ENCODE measurements around the gene LAMA2.

DNA sequence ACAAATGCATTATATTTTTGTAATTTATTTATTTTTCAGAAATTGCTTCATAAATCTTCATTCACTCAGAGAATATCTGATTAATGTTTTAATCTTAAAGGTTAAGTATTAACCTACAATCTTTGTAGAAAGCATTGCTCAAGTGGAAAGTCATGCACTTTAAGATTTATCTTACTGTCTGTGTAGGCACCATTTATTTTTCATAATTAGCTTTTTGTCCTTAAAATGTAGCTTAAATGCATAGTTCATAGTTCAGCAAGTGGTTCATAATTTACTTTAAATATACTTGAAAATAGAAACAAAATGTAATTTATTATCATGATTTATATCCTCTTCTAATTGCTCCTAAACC lies 397.3 kb downstream of the LAMA2 start:
- TF ChIP-seq EZH2phosphoT487 (IDR thresholded peaks at IDR 0.05; ENCODE audit: low read depth, severe bottlenecking, unreplicated experiment), result no peak
- TF ChIP-seq, protein P1, sequence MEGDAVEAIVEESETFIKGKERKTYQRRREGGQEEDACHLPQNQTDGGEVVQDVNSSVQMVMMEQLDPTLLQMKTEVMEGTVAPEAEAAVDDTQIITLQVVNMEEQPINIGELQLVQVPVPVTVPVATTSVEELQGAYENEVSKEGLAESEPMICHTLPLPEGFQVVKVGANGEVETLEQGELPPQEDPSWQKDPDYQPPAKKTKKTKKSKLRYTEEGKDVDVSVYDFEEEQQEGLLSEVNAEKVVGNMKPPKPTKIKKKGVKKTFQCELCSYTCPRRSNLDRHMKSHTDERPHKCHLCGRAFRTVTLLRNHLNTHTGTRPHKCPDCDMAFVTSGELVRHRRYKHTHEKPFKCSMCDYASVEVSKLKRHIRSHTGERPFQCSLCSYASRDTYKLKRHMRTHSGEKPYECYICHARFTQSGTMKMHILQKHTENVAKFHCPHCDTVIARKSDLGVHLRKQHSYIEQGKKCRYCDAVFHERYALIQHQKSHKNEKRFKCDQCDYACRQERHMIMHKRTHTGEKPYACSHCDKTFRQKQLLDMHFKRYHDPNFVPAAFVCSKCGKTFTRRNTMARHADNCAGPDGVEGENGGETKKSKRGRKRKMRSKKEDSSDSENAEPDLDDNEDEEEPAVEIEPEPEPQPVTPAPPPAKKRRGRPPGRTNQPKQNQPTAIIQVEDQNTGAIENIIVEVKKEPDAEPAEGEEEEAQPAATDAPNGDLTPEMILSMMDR (IDR thresholded peaks at IDR 0.05; ENCODE audit: poor library complexity), result no peak
- TF ChIP-seq EZH2 (IDR thresholded peaks at IDR 0.05; ENCODE audit: borderline replicate concordance), result no peak
